Effector memory CD4-positive, alpha-beta T cell (primary cell): ENCODE results near the gene TMEM98.

Experiments
- DNase-seq, 3 donors: peaks; one replicate each; pipeline ENCODE4 v3.0.0-alpha.2; 2020
- H3K27ac ChIP-seq: 2 replicates; pipeline ENCODE4 v1.7.0; 2013; ENCODE audit warnings: mild to moderate bottlenecking, low read length, moderate library complexity; ENCODE audit not compliant: insufficient read depth, poor library complexity, severe bottlenecking
- H3K27me3 ChIP-seq: replicated peaks from 2 replicates; pipeline ENCODE4 v1.7.0; 2013; ENCODE audit warnings: mild to moderate bottlenecking, low read length; ENCODE audit not compliant: insufficient read depth, control insufficient read depth, poor library complexity, severe bottlenecking
- H3K36me3 ChIP-seq: 2 replicates; pipeline ENCODE4 v1.7.0; 2013; ENCODE audit warnings: mild to moderate bottlenecking, low read length, moderate library complexity; ENCODE audit not compliant: control insufficient read depth, insufficient read depth
- H3K4me1 ChIP-seq: 2 replicates; pipeline ENCODE4 v1.7.0; 2013; ENCODE audit warnings: low read length, mild to moderate bottlenecking; ENCODE audit not compliant: control insufficient read depth, insufficient read depth, poor library complexity, severe bottlenecking
- H3K4me3 ChIP-seq: 2 replicates; pipeline ENCODE4 v1.7.0; 2013; ENCODE audit warnings: low read length, low read depth, mild to moderate bottlenecking; ENCODE audit not compliant: insufficient read depth, poor library complexity, severe bottlenecking
- H3K9me3 ChIP-seq: 2 replicates; pipeline ENCODE4 v1.7.0; 2013; ENCODE audit warnings: mild to moderate bottlenecking, low read length, moderate library complexity; ENCODE audit not compliant: control insufficient read depth

Gene TMEM98

DNA sequence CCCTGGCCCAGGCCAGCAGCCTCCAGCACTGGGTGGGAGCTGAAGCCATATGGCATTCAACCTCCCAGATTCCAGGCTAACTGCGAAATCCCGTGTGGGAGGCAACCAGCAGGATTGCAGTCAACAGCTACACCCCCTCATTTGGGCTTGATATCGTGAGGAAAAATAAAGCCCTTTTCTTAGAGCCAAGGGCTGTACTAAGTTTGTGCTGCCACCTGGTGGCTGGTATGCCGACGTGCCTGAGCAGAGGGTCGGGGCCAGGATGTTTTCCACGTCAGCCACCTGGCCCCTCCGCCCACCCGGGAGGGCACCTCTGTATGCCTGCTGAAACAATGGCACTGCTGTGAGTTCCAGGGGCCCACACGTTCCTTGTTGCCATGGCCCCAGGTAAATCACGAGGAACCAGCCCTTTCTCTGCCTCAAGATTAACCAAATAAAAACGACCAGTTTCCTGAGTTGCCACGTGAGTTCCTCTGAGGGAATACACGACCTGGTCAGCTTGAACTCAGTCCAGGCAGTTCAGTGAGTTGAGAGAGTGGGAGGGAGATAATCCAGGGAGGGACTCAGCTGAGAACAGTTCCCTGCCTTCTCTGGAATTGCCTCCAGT, 9.0 kb downstream of the TMEM98 start:
- no peaks in the 10 kb centered on the region for H3K9me3 ChIP-seq
- H3K27ac ChIP-seq: no peak overlapping the region
- no peaks in the 10 kb centered on the region for H3K36me3 ChIP-seq
- H3K4me1 ChIP-seq: peaks cover 4% of the 10 kb centered on the region
- no peak overlapping the region for H3K4me3 ChIP-seq
- H3K27me3 ChIP-seq: no peaks in the 10 kb centered on the region
- DNase-seq: peak; percentile 22 to 47 (median 29)

DNA sequence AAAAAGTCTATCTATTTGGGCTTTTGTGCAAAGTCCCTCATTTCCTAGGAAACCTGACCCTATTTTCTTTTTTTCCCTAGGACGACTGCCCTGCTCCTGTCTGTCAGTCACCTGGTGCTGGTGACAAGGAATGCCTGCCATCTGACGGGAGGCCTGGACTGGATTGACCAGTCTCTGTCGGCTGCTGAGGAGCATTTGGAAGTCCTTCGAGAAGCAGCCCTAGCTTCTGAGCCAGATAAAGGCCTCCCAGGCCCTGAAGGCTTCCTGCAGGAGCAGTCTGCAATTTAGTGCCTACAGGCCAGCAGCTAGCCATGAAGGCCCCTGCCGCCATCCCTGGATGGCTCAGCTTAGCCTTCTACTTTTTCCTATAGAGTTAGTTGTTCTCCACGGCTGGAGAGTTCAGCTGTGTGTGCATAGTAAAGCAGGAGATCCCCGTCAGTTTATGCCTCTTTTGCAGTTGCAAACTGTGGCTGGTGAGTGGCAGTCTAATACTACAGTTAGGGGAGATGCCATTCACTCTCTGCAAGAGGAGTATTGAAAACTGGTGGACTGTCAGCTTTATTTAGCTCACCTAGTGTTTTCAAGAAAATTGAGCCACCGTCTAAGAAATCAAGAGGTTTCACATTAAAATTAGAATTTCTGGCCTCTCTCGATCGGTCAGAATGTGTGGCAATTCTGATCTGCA, 12.9 kb downstream of the TMEM98 start:
- no peak for DNase-seq
- Histone ChIP-seq H3K36me3 (no peaks in the 10 kb centered on the region), H3K4me1 (peaks cover 4% of the 10 kb centered on the region), H3K27me3 (no peaks in the 10 kb centered on the region), H3K4me3 (no peak overlapping the region), H3K9me3 (no peaks in the 10 kb centered on the region), H3K27ac (no peak overlapping the region)

DNA sequence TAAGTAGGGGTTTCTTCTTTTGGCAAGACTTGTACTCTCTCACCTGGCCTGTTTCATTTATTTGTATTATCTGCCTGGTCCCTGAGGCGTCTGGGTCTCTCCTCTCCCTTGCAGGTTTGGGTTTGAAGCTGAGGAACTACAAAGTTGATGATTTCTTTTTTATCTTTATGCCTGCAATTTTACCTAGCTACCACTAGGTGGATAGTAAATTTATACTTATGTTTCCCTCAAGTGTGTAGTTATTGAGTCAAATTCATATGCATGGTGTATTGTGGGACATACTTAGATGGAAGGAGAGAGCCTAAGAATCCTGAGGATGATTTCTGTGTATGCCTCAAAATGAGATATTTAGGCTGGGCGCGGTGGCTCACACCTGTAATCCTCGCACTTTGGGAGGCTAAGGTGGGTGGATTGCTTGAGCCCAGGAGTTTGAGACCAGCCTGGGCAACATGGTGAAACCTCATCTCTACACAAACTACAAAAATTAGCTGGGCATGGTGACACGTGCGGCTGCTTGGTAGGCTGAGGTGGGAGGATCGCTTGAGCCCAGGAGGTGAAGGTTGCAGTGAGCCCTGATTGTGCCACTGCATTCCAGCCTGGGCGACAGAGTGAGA, 13.6 kb downstream of the TMEM98 start:
- H3K4me1 ChIP-seq: peaks cover 4% of the 10 kb centered on the region
- no peak overlapping the region for H3K4me3 ChIP-seq
- H3K36me3 ChIP-seq: no peaks in the 10 kb centered on the region
- H3K9me3 ChIP-seq: no peaks in the 10 kb centered on the region
- no peak for DNase-seq
- H3K27me3 ChIP-seq: no peaks in the 10 kb centered on the region
- no peak overlapping the region for H3K27ac ChIP-seq

DNA sequence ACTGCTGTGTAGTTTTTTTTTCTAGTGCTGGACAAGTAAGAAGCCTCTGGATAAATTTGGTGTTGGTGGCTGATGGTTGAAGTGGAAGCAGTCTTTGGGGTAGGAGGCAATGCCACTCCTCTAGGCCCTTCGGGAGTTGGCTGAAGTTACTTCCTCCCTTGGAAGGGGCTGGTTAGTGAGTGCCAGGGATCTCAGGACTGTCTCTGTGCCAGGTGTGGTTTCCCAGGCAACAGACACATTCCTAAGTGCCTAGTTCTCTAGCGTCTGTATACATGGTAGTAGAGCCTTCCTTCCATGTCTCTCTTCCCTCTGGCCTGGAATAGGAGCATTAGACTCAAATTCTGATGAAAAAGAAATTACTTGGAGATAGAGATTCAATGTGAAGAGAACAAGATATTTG, 15.3 kb downstream of the TMEM98 start:
- Histone ChIP-seq H3K4me1 (no peaks in the 10 kb centered on the region), H3K27ac (no peak overlapping the region), H3K27me3 (no peaks in the 10 kb centered on the region), H3K4me3 (no peak overlapping the region), H3K9me3 (no peaks in the 10 kb centered on the region), H3K36me3 (no peaks in the 10 kb centered on the region)
- DNase-seq: no peak

DNA sequence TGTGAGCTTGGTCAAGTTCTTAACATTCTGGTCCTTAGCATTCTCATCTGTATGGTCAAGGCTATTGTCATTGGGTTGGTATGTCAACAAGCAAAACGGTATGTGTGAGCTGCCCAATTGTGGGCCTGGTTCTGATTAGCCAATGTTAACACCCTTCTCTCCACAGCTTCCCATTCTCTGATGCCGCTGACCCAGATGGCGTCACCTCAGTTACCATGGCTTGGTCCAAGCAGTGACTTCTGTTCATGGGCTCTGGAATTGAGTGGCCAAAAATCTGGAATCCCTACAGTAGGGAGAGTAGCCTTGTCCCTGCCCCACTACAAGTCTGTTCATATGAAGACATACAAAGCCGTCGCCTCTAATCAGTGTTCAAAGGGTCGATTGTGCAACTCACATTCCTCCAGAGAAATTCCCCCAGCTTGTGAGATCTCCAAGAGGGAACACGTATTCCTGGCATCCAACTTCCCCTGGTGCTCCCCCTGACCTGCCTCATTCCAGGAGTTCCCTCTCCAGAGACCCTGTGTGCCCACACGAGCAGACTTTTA, 15.8 kb downstream of the TMEM98 start:
- DNase-seq: no peak
- Histone ChIP-seq H3K27me3 (no peaks in the 10 kb centered on the region), H3K27ac (no peak overlapping the region), H3K4me3 (no peak overlapping the region), H3K9me3 (no peaks in the 10 kb centered on the region), H3K36me3 (no peaks in the 10 kb centered on the region), H3K4me1 (no peaks in the 10 kb centered on the region)

DNA sequence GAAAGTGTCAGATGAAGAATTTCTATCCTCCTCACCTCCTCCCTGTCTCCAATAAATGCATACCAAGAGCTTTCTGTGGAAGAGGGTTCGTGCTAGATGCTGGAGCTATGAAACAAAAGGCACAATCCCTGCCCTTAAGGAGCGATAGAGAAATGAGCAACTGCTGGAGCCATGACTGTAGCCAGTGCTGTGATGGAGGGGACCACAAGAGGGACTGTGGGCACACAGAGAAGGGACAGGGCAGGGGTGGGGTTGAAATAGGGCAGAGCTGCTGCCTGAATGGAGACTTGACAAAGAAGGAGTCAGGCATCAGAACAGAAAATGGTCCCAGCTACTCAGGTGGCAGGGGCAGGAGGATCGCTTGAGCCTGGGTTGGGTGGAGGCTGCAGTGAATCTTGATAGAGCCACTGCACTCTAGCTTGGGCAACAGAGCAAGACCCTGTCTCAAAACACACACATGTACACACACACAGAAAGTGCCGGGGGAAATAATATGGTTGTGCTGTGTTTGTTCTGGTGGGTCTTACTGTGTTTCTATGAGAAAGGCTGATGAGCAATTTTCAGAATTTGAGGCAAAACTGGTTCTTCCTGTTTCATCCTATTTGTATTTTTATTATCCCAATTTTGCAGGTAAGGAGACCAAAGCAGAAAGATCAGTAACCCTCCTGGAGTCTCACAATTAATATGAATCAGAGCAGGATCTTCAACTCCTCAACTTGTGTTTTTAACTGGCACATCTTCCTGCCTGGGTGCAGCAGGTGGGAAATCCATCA, 16.5 kb downstream of the TMEM98 start:
- Histone ChIP-seq H3K4me1 (no peaks in the 10 kb centered on the region), H3K9me3 (no peaks in the 10 kb centered on the region), H3K27ac (no peak overlapping the region), H3K36me3 (no peaks in the 10 kb centered on the region), H3K27me3 (no peaks in the 10 kb centered on the region), H3K4me3 (no peak overlapping the region)
- DNase-seq: no peak

DNA sequence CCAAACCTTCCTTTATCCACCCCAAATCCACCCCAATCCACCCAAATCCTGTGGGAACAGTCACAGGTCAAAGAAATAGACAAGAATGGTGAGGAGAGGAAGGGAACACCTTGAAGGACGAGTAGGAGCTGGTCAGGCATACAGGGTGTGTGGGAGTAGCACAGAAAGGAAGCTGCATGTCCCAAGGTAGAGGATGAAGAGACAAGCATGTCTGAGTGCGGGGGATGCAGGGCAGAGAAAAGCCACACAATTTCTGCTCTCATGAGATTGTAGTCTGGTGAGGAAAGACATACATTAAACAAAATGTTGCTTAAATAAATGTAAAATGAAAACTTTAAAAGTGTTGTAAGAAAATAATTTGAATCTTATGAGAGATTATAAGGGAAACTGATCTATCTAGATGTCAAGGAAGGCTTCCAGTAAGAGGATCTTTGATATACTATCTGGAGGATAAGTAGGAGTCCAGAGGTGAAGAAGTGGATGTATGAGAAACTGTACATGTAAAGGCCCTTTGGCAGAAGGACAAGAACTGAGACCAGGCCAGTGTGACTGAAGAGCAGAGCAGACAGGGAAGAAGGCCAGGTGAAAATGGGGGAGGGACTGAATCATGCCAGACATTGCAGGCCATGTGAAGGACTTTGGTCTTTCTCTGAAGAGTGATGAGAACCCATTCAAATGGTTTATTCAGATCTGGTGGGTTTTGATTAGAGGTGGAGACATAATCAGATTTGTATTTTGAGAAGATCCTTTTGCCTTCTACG, 18.6 kb downstream of the TMEM98 start:
- Histone ChIP-seq H3K4me3 (no peak overlapping the region), H3K9me3 (no peaks in the 10 kb centered on the region), H3K36me3 (no peaks in the 10 kb centered on the region), H3K4me1 (no peaks in the 10 kb centered on the region), H3K27me3 (no peaks in the 10 kb centered on the region), H3K27ac (no peak overlapping the region)
- no peak for DNase-seq

DNA sequence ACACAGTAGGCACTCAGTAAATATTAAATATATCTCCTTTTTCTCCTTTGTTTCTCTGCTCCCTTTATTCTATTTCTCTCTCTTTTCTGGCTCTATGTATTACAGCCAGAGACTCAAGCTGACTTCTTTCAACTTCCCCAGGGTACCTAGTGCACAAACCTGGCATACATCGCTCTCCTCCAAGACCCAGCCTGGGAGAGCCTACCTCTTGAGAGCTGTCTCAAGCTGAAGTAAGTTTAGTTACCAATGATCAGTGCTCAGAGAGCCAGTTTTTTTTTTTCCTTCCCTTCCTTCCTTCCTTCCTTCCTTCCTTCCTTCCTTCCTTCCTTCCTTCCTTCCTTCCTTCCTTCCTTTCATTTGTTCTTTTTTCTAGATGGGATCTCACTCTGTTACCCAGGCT, 19.8 kb downstream of the TMEM98 start:
- H3K9me3 ChIP-seq: no peaks in the 10 kb centered on the region
- H3K36me3 ChIP-seq: no peaks in the 10 kb centered on the region
- no peaks in the 10 kb centered on the region for H3K4me1 ChIP-seq
- no peaks in the 10 kb centered on the region for H3K27me3 ChIP-seq
- H3K27ac ChIP-seq: no peak overlapping the region
- no peak overlapping the region for H3K4me3 ChIP-seq
- DNase-seq: no peak

DNA sequence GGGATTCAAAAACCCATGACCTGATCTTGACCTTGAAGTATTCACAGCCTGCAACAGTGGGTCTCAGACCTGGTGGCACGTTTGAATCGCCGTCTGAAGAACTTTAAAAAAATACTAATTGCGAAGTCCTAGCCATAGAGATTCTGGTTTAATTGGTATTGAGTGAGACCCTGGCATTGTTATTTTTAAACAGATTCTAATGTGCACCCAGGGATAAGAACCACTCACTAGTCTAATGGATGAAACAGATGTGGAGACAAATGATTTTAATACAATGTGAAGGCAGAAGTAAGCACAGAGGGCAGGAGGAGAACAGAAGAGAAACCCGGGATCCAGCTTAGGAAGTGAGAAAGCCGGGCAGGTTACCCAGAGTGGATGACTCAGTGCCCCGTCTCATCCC, 21.2 kb downstream of the TMEM98 start:
- no peaks in the 10 kb centered on the region for H3K27me3 ChIP-seq
- no peaks in the 10 kb centered on the region for H3K9me3 ChIP-seq
- no peak for DNase-seq

More for the DNA sequence above, 21.2 kb downstream of the TMEM98 start:
- Histone ChIP-seq H3K4me3 (no peak overlapping the region), H3K36me3 (no peaks in the 10 kb centered on the region), H3K27ac (no peak overlapping the region), H3K4me1 (no peaks in the 10 kb centered on the region)
